ENCODE measurements around the gene NSUN4. TPM values are rescaled to one million over a fixed set of nuclear protein-coding genes. Genes with fewer than 3 reads are reported as not detected.

Gene NSUN4
- total and polyA plus RNA-seq, 10 of the 15 experiments (the other 5 are each of a cell fraction or from before 2014, with no cell fraction given): 22.1 to 80.2 (median 29.6) TPM

- TF ChIP-seq BCLAF1 (IDR thresholded peaks at IDR 0.05) (no peak), MYB (IDR thresholded peaks at IDR 0.05; ENCODE audit: borderline replicate concordance, low read depth, low read length) (no peak), RB1 (IDR thresholded peaks at IDR 0.05; ENCODE audit: borderline replicate concordance) (no peak)
Observed at GRCh38 chr1:46405724-46406123, 65.1 kb downstream of the NSUN4 start (continued).

- Histone ChIP-seq H3K9ac (ENCODE audit: control insufficient read depth, insufficient read depth, low read length) (no peak overlapping the region), H3K4me1 (ENCODE audit: control insufficient read depth, insufficient read depth, low read length) (no peaks in the 10 kb centered on the region), H3K79me2 (ENCODE audit: control insufficient read depth, insufficient read depth, low read length) (no peaks in the 10 kb centered on the region), H3K4me3 (no peak overlapping the region), H3K9me3 (replicated peaks; ENCODE audit: control insufficient read depth, insufficient read depth, low read length) (no peaks in the 10 kb centered on the region; the same call in 2 of the 3 replicates), H4K20me1 (ENCODE audit: control insufficient read depth, insufficient read depth) (no peaks in the 10 kb centered on the region), H3K36me3 (ENCODE audit: control insufficient read depth in 2 of 2, insufficient read depth in 2 of 2, low read length in 1 of 2) (no peaks in the 10 kb centered on the region), H2AFZ (ENCODE audit: control insufficient read depth, low read depth, low read length) (no peak overlapping the region), H3K4me2 (ENCODE audit: control insufficient read depth, insufficient read depth) (no peak overlapping the region), H3K27me3 (replicated peaks in 1 of 2; ENCODE audit: control insufficient read depth in 2 of 2, insufficient read depth in 2 of 2, low read length in 1 of 2) (no peaks in the 10 kb centered on the region), H3K27ac (ENCODE audit: control insufficient read depth, insufficient read depth) (no peak overlapping the region)
- no peak for DNase-seq (ENCODE audit: low read depth, low spot score)
- ChIA-PET SMC1A (ENCODE audit: uncharacterized antibody, unreplicated experiment) (no interaction called here), POLR2A (no interaction called here), RAD21 (ENCODE audit: unreplicated experiment) (interaction anchor here (0.7 to 1.1 kb wide), 2 partner anchors 40 to 958 kb away, joined by 4 to 6 read pairs; no protein-coding TSS in a partner anchor), CTCF (interaction anchor here (0.7 to 1.5 kb wide), 5 partner anchors 12 to 122 kb away, joined by 3 to 4 read pairs (median 3); no protein-coding TSS in a partner anchor)
- FAIRE-seq: no peak
- ATAC-seq: no peak
- 71% methylated on average over 13 of the region's 13 CpGs for WGBS (ENCODE audit: insufficient coverage, insufficient replicate concordance, low lambda C conversion rate, missing lambda C conversion rate)
- in situ Hi-C loops (cut with MboI): no loop called here
- TF ChIP-seq NR2C2 (IDR thresholded peaks at IDR 0.05; ENCODE audit: borderline replicate concordance, control insufficient read depth, insufficient read length, low read depth): no peak
- TF ChIP-seq IKZF1 (conservative IDR thresholded peaks at IDR 0.05): no peak
- TF ChIP-seq SPI1 (IDR thresholded peaks at IDR 0.05; ENCODE audit: borderline replicate concordance, insufficient read depth, low read depth, low read length): no peak
- no peak for TF ChIP-seq WRNIP1 (IDR thresholded peaks at IDR 0.05; ENCODE audit: borderline replicate concordance, low read depth, low read length)
- TF ChIP-seq SMAD1 (IDR thresholded peaks at IDR 0.05; ENCODE audit: low read depth, partially characterized antibody): no peak
- TF ChIP-seq EGR1 (IDR thresholded peaks at IDR 0.05; ENCODE audit: borderline replicate concordance in 1 of 2, low read depth in 2 of 2, low read length in 2 of 2): no peak
- intact Hi-C loops (cut with micrococcal nuclease; ENCODE audit: unreplicated experiment): loop anchor here (1.0 kb wide), 1 partner anchor 121 kb away; no protein-coding TSS in a partner anchor
- BruUV-seq (replicated peaks): no TSS peak
Observed at GRCh38 chr1:46406881-46407608, 66.4 kb downstream of the NSUN4 start.

Data from GM12878 (cell line).